Activated CD8-positive, alpha-beta memory T cell treated with anti-CD3 and anti-CD28 coated beads, Interleukin-2, amount 50 U/mL, for 48 hours (primary cell): ENCODE data around the gene TM4SF18.

Source experiments
- DNase-seq: peaks from one replicate; pipeline ENCODE4 v3.0.0-alpha.2; 2020

Gene TM4SF18

GRCh38 chr3:149324332-149324731, 9.1 kb downstream of the TM4SF18 start:
- DNase-seq = no peak

GRCh38 chr3:149321640-149322039, 11.8 kb downstream of the TM4SF18 start:
- DNase-seq = no peak

GRCh38 chr3:149321136-149321535, 12.3 kb downstream of the TM4SF18 start:
- no peak for DNase-seq

- no peak for DNase-seq
These were observed 13.7 kb downstream of the TM4SF18 start for GRCh38 chr3:149319750-149320149.

- DNase-seq = no peak
These were observed 16.4 kb downstream of the TM4SF18 start for GRCh38 chr3:149317072-149317471.

GRCh38 chr3:149316437-149316836, 17.0 kb downstream of the TM4SF18 start:
- DNase-seq = no peak

- no peak for DNase-seq
These were observed 17.7 kb downstream of the TM4SF18 start for GRCh38 chr3:149315694-149316093.

- DNase-seq = no peak
These were observed 18.4 kb downstream of the TM4SF18 start for GRCh38 chr3:149314807-149315578.

GRCh38 chr3:149313542-149313941, 19.9 kb downstream of the TM4SF18 start:
- DNase-seq = no peak

GRCh38 chr3:149310796-149311534, 22.5 kb downstream of the TM4SF18 start:
- no peak for DNase-seq

- no peak for DNase-seq
These were observed 26.0 kb downstream of the TM4SF18 start for GRCh38 chr3:149307435-149307783.

- no peak for DNase-seq
These were observed 26.5 kb downstream of the TM4SF18 start for GRCh38 chr3:149306751-149307434.

- DNase-seq = no peak
These were observed 28.1 kb downstream of the TM4SF18 start for GRCh38 chr3:149305376-149305775.

GRCh38 chr3:149299938-149300801, 33.3 kb downstream of the TM4SF18 start:
- no peak for DNase-seq

- no peak for DNase-seq
These were observed 36.5 kb downstream of the TM4SF18 start for GRCh38 chr3:149296972-149297371.

- DNase-seq = no peak
These were observed 40.8 kb downstream of the TM4SF18 start for GRCh38 chr3:149292666-149293065.

GRCh38 chr3:149291178-149291577, 42.3 kb downstream of the TM4SF18 start:
- no peak for DNase-seq

- no peak for DNase-seq
These were observed 44.8 kb downstream of the TM4SF18 start for GRCh38 chr3:149288655-149289054.

- no peak for DNase-seq
These were observed 49.4 kb downstream of the TM4SF18 start for GRCh38 chr3:149284034-149284433.

- no peak for DNase-seq
These were observed 50.0 kb downstream of the TM4SF18 start for GRCh38 chr3:149283401-149283800.

GRCh38 chr3:149282836-149283235, 50.6 kb downstream of the TM4SF18 start:
- no peak for DNase-seq

- DNase-seq = no peak
These were observed 51.1 kb downstream of the TM4SF18 start for GRCh38 chr3:149282322-149282721.
